ENCODE results near the gene PPP1R37. TPM values are rescaled to one million over a fixed set of nuclear protein-coding genes. Genes with fewer than 3 reads are reported as not detected.

PPP1R37 gene
- total RNA-seq, 4 donors from 2014 or later, result 22.1 to 44.1 (median 33.5) TPM

DNA sequence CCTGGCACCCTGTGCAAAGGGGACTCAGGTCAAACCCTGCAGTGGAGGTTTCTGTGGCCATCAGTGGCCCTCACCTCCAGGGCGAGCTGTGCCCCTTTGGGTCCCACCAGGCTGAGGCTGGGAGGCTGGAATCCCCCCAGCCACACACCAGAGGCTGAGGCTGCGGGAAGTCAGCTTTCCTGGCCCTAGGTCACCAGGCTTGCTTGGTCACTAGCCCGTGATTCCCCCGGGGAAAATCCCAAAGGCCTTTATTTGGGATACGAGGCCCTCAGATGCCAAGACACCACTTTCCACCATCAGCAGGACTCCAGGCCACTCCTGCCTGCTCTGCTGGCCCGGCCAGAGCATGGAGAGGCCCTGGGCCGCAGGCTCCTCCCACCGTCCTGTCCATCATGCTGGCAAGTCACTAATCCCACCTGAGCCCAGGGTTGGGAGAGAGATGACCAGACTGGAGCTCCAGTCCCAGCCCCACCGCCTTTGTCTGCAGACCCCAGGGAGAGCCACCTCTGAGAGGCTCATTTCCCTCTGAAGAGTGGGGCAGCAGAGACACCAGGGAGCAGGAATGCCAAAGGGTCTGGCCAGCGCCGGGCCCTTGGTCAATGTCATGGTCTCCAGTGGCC, 63.1 kb downstream of the PPP1R37 start:
- Histone ChIP-seq H3K27ac (no peak overlapping the region), H3K27me3 (peaks cover 0 to 99% of the 10 kb centered on the region in 2 donors), H3K4me3 (no peak overlapping the region), H3K9me3 (no peaks in the 10 kb centered on the region), H3K36me3 (no peaks in the 10 kb centered on the region), H3K4me1 (peaks cover 0 to 30% (median 22%) of the 10 kb centered on the region in 4 donors)
- DNase-seq (ENCODE audit: low spot score in 2 of 2), result no peak
- TF ChIP-seq POLR2A (IDR thresholded peaks at IDR 0.05), result no peak
- TF ChIP-seq CTCF (IDR thresholded peaks at IDR 0.05), result no peak
- TF ChIP-seq EP300 (IDR thresholded peaks at IDR 0.05), result no peak
- WGBS, 2 donors, result 67% methylated on average over 10 to 11 of the region's 11 CpGs

DNA sequence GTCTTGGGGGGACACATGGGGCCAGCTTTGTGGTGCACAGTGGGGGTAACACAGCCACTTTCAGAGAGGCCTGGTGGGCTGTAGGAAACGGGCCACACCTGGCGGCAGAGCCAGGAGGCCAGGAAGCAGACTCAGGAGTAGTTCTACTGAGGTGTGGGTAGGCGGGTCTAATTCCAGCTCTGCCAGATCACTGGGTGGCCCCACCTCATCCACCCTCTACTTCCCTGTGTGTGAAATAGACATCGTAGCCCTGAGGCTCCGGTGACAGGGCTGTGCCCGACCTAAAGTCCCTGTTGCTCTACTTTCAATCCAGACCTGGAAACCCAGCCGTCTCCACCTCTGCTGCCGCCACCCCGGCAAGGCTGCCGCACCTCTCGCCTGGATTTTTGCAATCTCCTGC, 63.8 kb downstream of the PPP1R37 start:
- H3K4me3 ChIP-seq, result no peak overlapping the region
- peaks cover 0 to 29% (median 22%) of the 10 kb centered on the region in 4 donors for H3K4me1 ChIP-seq
- no peaks in the 10 kb centered on the region for H3K36me3 ChIP-seq
- TF ChIP-seq POLR2A (IDR thresholded peaks at IDR 0.05), result no peak
- 73 to 80% methylated on average over 11 of the region's 11 CpGs for WGBS, 2 donors
- H3K27me3 ChIP-seq, result peaks cover 0 to 99% of the 10 kb centered on the region in 2 donors
- no peak overlapping the region for H3K27ac ChIP-seq
- DNase-seq (ENCODE audit: low spot score in 2 of 2), result no peak
- no peaks in the 10 kb centered on the region for H3K9me3 ChIP-seq

- DNase-seq (ENCODE audit: low spot score in 2 of 2), result no peak
- WGBS, 2 donors, result 71 to 83% methylated on average over 24 to 26 of the region's 27 CpGs
- H3K9me3 ChIP-seq, result no peaks in the 10 kb centered on the region
- TF ChIP-seq POLR2A (IDR thresholded peaks at IDR 0.05) (no peak), CTCF (IDR thresholded peaks at IDR 0.05) (no peak), EP300 (IDR thresholded peaks at IDR 0.05) (no peak)
- H3K27ac ChIP-seq, result no peak overlapping the region
- peaks cover 0 to 15% (median 3%) of the 10 kb centered on the region in 4 donors for H3K4me1 ChIP-seq
- H3K36me3 ChIP-seq, result no peaks in the 10 kb centered on the region
- peaks cover 0 to 86% of the 10 kb centered on the region in 2 donors for H3K27me3 ChIP-seq
- no peak overlapping the region for H3K4me3 ChIP-seq
These were observed 65.7 kb downstream of the PPP1R37 start for GRCh38 chr19:45158503-45159209.

DNA sequence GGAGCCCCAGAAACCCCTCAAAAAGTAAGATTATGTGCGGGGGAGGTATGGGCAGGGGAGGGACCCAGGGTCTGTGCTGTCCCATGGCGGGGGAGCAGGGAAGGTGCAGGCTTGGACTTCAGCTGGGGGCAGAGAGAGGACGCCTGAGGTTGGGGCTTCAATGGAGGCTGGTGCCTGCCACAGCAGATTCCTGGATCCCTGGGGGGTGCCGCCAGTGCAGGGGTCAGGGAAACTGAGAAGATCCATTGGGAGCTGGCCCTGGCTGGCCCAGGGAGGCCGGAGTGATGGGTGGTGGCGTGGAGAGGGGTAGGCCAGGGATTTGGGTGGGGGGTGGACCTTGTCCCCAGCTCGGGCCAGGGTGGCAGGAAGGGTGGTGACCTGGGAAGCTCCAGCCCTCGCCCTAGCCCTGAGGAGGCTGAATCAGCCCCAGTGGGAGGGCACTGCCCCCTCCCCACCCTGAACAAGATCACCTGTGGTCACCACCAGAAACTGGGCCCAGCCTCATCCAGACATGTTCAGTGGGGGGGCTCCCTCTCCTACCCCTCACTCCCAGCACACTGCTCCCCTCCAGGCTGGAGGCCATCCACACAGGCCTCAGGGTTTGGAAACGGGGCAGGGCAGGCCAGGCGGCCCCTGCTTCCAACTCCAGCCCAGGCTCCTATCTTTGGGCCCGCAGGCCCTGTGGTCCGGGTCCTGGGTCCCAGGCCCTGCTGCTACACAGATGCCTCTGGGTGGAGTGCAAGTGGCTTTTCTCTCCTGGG, 66.4 kb downstream of the PPP1R37 start:
- Histone ChIP-seq H3K27me3 (peaks cover 0 to 78% of the 10 kb centered on the region in 2 donors), H3K36me3 (no peaks in the 10 kb centered on the region), H3K27ac (no peak overlapping the region), H3K9me3 (no peaks in the 10 kb centered on the region), H3K4me3 (no peak overlapping the region), H3K4me1 (peaks cover 0 to 11% (median 2%) of the 10 kb centered on the region in 4 donors)
- TF ChIP-seq CTCF (IDR thresholded peaks at IDR 0.05) (no peak), EP300 (IDR thresholded peaks at IDR 0.05) (no peak), POLR2A (IDR thresholded peaks at IDR 0.05) (no peak)
- WGBS, 2 donors, result 75 to 80% methylated on average over 12 of the region's 12 CpGs
- no peak for DNase-seq (ENCODE audit: low spot score in 2 of 2)

DNA sequence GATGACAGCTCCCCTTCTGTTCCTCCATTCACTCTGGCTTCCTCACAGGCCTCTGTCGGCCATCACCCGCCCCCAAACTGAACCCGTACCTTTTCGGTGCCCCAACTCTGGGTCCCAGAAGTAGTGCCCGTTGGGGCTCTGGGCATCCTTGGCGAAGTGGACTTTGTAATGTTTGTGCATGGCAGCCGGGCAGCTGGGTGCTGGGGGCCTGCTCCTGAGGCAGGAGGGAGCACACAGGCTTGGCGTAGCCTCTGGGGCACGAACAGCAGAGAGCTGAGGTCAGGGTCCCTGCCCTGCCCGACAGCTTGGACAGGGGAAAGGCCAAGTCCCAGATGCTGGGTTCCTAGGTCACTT, 67.0 kb downstream of the PPP1R37 start:
- no peak overlapping the region for H3K4me3 ChIP-seq
- H3K4me1 ChIP-seq, result peaks cover 0 to 17% (median 4%) of the 10 kb centered on the region in 4 donors
- H3K36me3 ChIP-seq, result no peaks in the 10 kb centered on the region
- no peak for TF ChIP-seq POLR2A (IDR thresholded peaks at IDR 0.05)
- no peak for TF ChIP-seq EP300 (IDR thresholded peaks at IDR 0.05)
- TF ChIP-seq CTCF (IDR thresholded peaks at IDR 0.05), result no peak
- no peaks in the 10 kb centered on the region for H3K9me3 ChIP-seq
- DNase-seq (ENCODE audit: low spot score in 2 of 2), result no peak
- no peak overlapping the region for H3K27ac ChIP-seq
- WGBS, 2 donors, result 63 to 72% methylated on average over 10 of the region's 10 CpGs
- H3K27me3 ChIP-seq, result peaks cover 0 to 74% of the 10 kb centered on the region in 2 donors

Data from tibial nerve (tissue), 4 donors.